Liver (tissue), 9 donors: ENCODE data around the gene SYPL1. TPM values are rescaled to one million over a fixed set of nuclear protein-coding genes. Genes with fewer than 3 reads are reported as not detected.

Experiments
- DNase-seq: peaks from one replicate; pipeline ENCODE4 v3.0.0-alpha.2; 2017; ENCODE audit warnings: low spot score
- H3K27ac ChIP-seq, 2 donors: one replicate each; pipeline ENCODE4 v1.7.0; 2013; ENCODE audit warnings: inconsistent platforms in 2 of 2, low read length in 2 of 2, control low read depth in 1 of 2, low read depth in 1 of 2, mild to moderate bottlenecking in 1 of 2
- H3K27me3 ChIP-seq, 4 donors: one replicate each; pipeline versions ENCODE4 v1.6.1 to v1.7.0; 2013; ENCODE audit warnings: low read length in 3 of 4, inconsistent platforms in 1 of 4, mild to moderate bottlenecking in 1 of 4, moderate library complexity in 1 of 4; ENCODE audit not compliant: control insufficient read depth in 4 of 4, insufficient read depth in 4 of 4
- H3K36me3 ChIP-seq, 4 donors: one replicate each; pipeline versions ENCODE4 v1.6.1 to v1.7.0; 2013; ENCODE audit warnings: low read length in 3 of 4, mild to moderate bottlenecking in 3 of 4, low read depth in 1 of 4, moderate library complexity in 1 of 4; ENCODE audit not compliant: control insufficient read depth in 4 of 4, insufficient read depth in 3 of 4
- H3K4me1 ChIP-seq, 4 donors: one replicate each; pipeline versions ENCODE4 v1.6.1 to v1.7.0; 2013; ENCODE audit warnings: low read length in 3 of 4, mild to moderate bottlenecking in 3 of 4, moderate library complexity in 1 of 4; ENCODE audit not compliant: control insufficient read depth in 4 of 4, insufficient read depth in 4 of 4
- H3K4me3 ChIP-seq, 3 donors: one replicate each; pipeline versions ENCODE4 v1.6.1 to v1.7.0; 2013; ENCODE audit warnings: low read length in 3 of 3, control low read depth in 1 of 3, low read depth in 1 of 3, mild to moderate bottlenecking in 1 of 3
- H3K9ac ChIP-seq, 2 donors: one replicate each; pipeline ENCODE4 v1.7.0; 2013; ENCODE audit warnings: low read length in 2 of 2, mild to moderate bottlenecking in 2 of 2, moderate library complexity in 2 of 2, control low read depth in 1 of 2, low read depth in 1 of 2
- H3K9me3 ChIP-seq, 4 donors: one replicate each; pipeline versions ENCODE4 v1.6.1 to v1.7.0; 2013; ENCODE audit warnings: low read length in 3 of 4; ENCODE audit not compliant: control insufficient read depth in 4 of 4
- CTCF ChIP-seq: fragments of 150-350 bp; IDR thresholded peaks from 2 replicates; pipeline ENCODE4 v1.5.1; 2017; ENCODE audit warnings: improper control_type of control experiment, low read depth, low read length; ENCODE audit not compliant: missing input control
- EGR1 ChIP-seq, 2 donors: IDR thresholded peaks; 2 replicates each; pipeline ENCODE4 v1.6.1; 2016 to 2018; ENCODE audit warnings: antibody characterized with exemption in 2 of 2, low read depth in 2 of 2
- FOXA1 ChIP-seq: IDR thresholded peaks from 2 replicates; pipeline ENCODE4 v1.6.1; 2016; ENCODE audit warnings: antibody characterized with exemption
- GABPA ChIP-seq, 2 donors: IDR thresholded peaks in 1 of 2; conservative IDR thresholded peaks in 1 of 2; 2 replicates each; pipeline ENCODE4 v1.6.1; 2016; ENCODE audit warnings: antibody characterized with exemption in 2 of 2, mild to moderate bottlenecking in 1 of 2, moderate library complexity in 1 of 2
- JUND ChIP-seq, 2 donors: IDR thresholded peaks; 2 replicates each; pipeline ENCODE4 v1.6.1; 2016; ENCODE audit warnings: antibody characterized with exemption in 2 of 2
- MAX ChIP-seq: IDR thresholded peaks from 2 replicates; pipeline ENCODE4 v1.6.1; 2016; ENCODE audit warnings: antibody characterized with exemption
- NR2F2 ChIP-seq: IDR thresholded peaks from 2 replicates; pipeline ENCODE4 v1.6.1; 2016; ENCODE audit warnings: antibody characterized with exemption
- RAD21 ChIP-seq, 2 donors: IDR thresholded peaks; 2 replicates each; pipeline ENCODE4 v1.6.1; 2016; ENCODE audit warnings: antibody characterized with exemption in 2 of 2, mild to moderate bottlenecking in 2 of 2
- REST ChIP-seq: IDR thresholded peaks from 2 replicates; pipeline ENCODE4 v1.6.1; 2016; ENCODE audit warnings: antibody characterized with exemption, mild to moderate bottlenecking
- RXRA ChIP-seq, 2 donors: IDR thresholded peaks; 2 replicates each; pipeline ENCODE4 v1.6.1; 2017 to 2018; ENCODE audit warnings: antibody characterized with exemption in 2 of 2, mild to moderate bottlenecking in 1 of 2
- SP1 ChIP-seq: IDR thresholded peaks from 2 replicates; pipeline ENCODE4 v1.6.1; 2018; ENCODE audit warnings: antibody characterized with exemption, mild to moderate bottlenecking
- WGBS: extraction: QIAGEN DNeasy Blood & Tissue Kit; methylation state at CpG from one replicate; pipeline ENCODE4 v1.1.7; 2013; 5-methylcytosine and 5-hydroxymethylcytosine counted together
- polyA plus RNA-seq, 2 donors: library from polyadenylated mRNA; stranded (reverse) in 1 of 2; unstranded in 1 of 2; fragments of 200-250 nt in 1 of 2; fragments of >200 nt in 1 of 2; fragmentation: Nextera tagmentation in 1 of 2; extraction: Ambion mirVana in 1 of 2; gene quantifications; one replicate each; pipeline versions ENCODE4 v1.2.1 to v1.2.3, GENCODE V29; 2013 to 2015
- total RNA-seq, 2 donors: library from RNA; depleted of rRNA; stranded (reverse); fragments of >200 nt; gene quantifications; one replicate each; pipeline ENCODE4 v1.2.3, GENCODE V29; 2014
- donor health status: healthy.
- donor health status: healthy.
- donor health status: healthy.
- donor health status: healthy.
- donor health status: healthy.

SYPL1 gene
- total and polyA plus RNA-seq, 4 donors, result 25.5 to 41.2 (median 28.8) TPM

DNA sequence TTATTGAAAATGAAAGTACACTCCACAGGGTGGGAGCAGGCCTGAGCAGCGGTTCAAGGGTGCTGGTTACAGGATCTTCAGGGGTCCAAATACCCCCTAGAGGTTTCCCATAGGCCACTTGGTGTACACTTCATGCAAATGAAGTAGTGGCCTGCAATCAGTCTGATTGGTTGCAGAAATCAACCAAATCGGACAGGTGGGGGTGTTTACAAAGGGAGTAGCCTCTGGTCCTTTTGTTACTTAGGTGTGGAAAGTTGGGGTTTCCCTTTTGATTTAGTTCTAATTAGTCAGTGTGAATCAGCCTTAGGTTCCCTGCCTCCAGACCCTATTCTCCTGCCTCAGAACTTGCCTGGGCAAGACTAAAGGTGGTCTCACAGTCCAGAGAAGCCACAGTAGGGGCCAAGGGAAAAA is 49.6 kb downstream of the SYPL1 start:
- DNase-seq, result no peak
- Histone ChIP-seq H3K27me3 (no peaks in the 10 kb centered on the region), H3K27ac (no peak overlapping the region), H3K4me3 (no peak overlapping the region), H3K36me3 (no peaks in the 10 kb centered on the region), H3K9ac (no peak overlapping the region), H3K9me3 (no peaks in the 10 kb centered on the region), H3K4me1 (peaks cover 4 to 17% (median 9%) of the 10 kb centered on the region in 4 donors)
- 93% methylated on average over 2 of the region's 2 CpGs for WGBS
- TF ChIP-seq MAX, result no peak
- TF ChIP-seq EGR1 (IDR thresholded peaks at IDR 0.05; ENCODE audit: low read depth in 2 of 2), result no peak
- no peak for TF ChIP-seq RAD21 (IDR thresholded peaks at IDR 0.05)
- no peak for TF ChIP-seq SP1
- no peak for TF ChIP-seq RXRA (IDR thresholded peaks at IDR 0.05)
- no peak for TF ChIP-seq CTCF

DNA sequence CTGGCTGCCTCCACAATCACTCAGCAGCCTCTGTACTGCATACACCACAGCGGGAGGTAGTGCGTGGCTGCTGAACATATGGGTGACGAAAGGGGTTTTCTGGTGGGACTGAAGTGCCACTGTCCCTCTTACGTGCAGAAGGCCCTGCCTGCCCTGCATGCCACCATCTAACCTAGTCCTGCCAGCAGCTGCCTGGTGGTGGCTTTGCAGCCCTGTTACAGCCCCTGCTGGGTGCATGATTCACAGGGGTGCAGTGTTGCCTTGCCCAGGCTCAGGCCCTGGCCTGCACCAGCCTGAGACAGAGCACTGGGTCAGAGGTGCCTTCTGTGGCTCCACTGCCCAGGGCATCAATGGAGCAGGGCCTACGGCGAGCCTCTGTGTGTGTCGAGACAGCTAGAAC is 50.1 kb downstream of the SYPL1 start:
- DNase-seq, result no peak
- Histone ChIP-seq H3K36me3 (no peaks in the 10 kb centered on the region), H3K27ac (no peak overlapping the region), H3K9ac (no peak overlapping the region), H3K4me3 (no peak overlapping the region), H3K4me1 (peaks cover 4 to 17% (median 10%) of the 10 kb centered on the region in 4 donors), H3K9me3 (no peaks in the 10 kb centered on the region), H3K27me3 (no peaks in the 10 kb centered on the region)
- TF ChIP-seq CTCF (no peak), FOXA1 (no peak)
- 98% methylated on average over 7 of the region's 7 CpGs for WGBS

- H3K9ac ChIP-seq, result no peak overlapping the region
- 95% methylated on average over 9 of the region's 9 CpGs for WGBS
- peaks cover 4 to 17% (median 10%) of the 10 kb centered on the region in 4 donors for H3K4me1 ChIP-seq
- H3K27ac ChIP-seq, result no peak overlapping the region
- no peak for DNase-seq
- H3K4me3 ChIP-seq, result no peak overlapping the region
- no peaks in the 10 kb centered on the region for H3K36me3 ChIP-seq
- H3K9me3 ChIP-seq, result no peaks in the 10 kb centered on the region
- no peaks in the 10 kb centered on the region for H3K27me3 ChIP-seq
- no peak for TF ChIP-seq EGR1 (IDR thresholded peaks at IDR 0.05; ENCODE audit: low read depth in 2 of 2)
- TF ChIP-seq GABPA (IDR thresholded peaks at IDR 0.05 in 1 of 2, conservative IDR thresholded peaks at IDR 0.05 in 1 of 2), result no peak
- no peak for TF ChIP-seq SP1
- no peak for TF ChIP-seq NR2F2
- TF ChIP-seq JUND (IDR thresholded peaks at IDR 0.05), result no peak
- no peak for TF ChIP-seq MAX
- TF ChIP-seq CTCF, result no peak
- no peak for TF ChIP-seq REST
Observed at GRCh38 chr7:106061301-106061979, 50.7 kb downstream of the SYPL1 start.
